ENCODE data around the gene CTBP2.

CTBP2 gene

GRCh38 chr10:124949543-124949942, 210.8 kb downstream of the CTBP2 start:
- no peaks in the 10 kb centered on the region for H3K9me3 ChIP-seq (ENCODE audit: control insufficient read depth, insufficient read depth, low read length)
- H4K20me1 ChIP-seq (ENCODE audit: control insufficient read depth, insufficient read depth, low read depth, low read length): peaks cover 33% of the 10 kb centered on the region; the same call in 1 of the 2 replicates
- H3K27me3 ChIP-seq (ENCODE audit: control insufficient read depth, low read length): no peaks in the 10 kb centered on the region
- no peak overlapping the region for H3K4me2 ChIP-seq (ENCODE audit: low read length)
- H3K4me1 ChIP-seq (ENCODE audit: control insufficient read depth, low read length): no peaks in the 10 kb centered on the region
- H3K79me2 ChIP-seq (ENCODE audit: control insufficient read depth, low read length): peaks cover 95% of the 10 kb centered on the region
- H3K27ac ChIP-seq (ENCODE audit: low read depth, low read length): no peak overlapping the region
- H3K36me3 ChIP-seq (ENCODE audit: control insufficient read depth, low read length): peaks cover 26% of the 10 kb centered on the region
- H3K4me3 ChIP-seq (ENCODE audit: low read length): no peak overlapping the region
- TF ChIP-seq CTCF (IDR thresholded peaks at IDR 0.05; ENCODE audit: low read depth, low read length, poor library complexity, severe bottlenecking) (no peak), EZH2phosphoT487 (IDR thresholded peaks at IDR 0.05; ENCODE audit: borderline replicate concordance, low read length) (no peak)
- H3K9me2 ChIP-seq (replicated peaks; ENCODE audit: control insufficient read depth, low read length): no peaks in the 10 kb centered on the region
- 0 out of 2 replicates have a peak, but pooled peaks cover 2% of the 10 kb centered on the region for H3F3A ChIP-seq (ENCODE audit: control insufficient read depth, insufficient read depth)

- Histone ChIP-seq H4K20me1 (ENCODE audit: control insufficient read depth, insufficient read depth, low read depth, low read length) (peaks cover 35% of the 10 kb centered on the region; the same call in 1 of the 2 replicates), H3K4me2 (ENCODE audit: low read length) (no peak overlapping the region), H3K4me3 (ENCODE audit: low read length) (no peak overlapping the region), H3K9me2 (replicated peaks; ENCODE audit: control insufficient read depth, low read length) (no peaks in the 10 kb centered on the region), H3K9me3 (ENCODE audit: control insufficient read depth, insufficient read depth, low read length) (no peaks in the 10 kb centered on the region), H3K27ac (ENCODE audit: low read depth, low read length) (no peak overlapping the region), H3K36me3 (ENCODE audit: control insufficient read depth, low read length) (peaks cover 36% of the 10 kb centered on the region), H3K79me2 (ENCODE audit: control insufficient read depth, low read length) (peaks cover 97% of the 10 kb centered on the region), H3K27me3 (ENCODE audit: control insufficient read depth, low read length) (no peaks in the 10 kb centered on the region), H3F3A (ENCODE audit: control insufficient read depth, insufficient read depth) (no peaks in the 10 kb centered on the region), H3K4me1 (ENCODE audit: control insufficient read depth, low read length) (no peaks in the 10 kb centered on the region)
- TF ChIP-seq EZH2phosphoT487 (IDR thresholded peaks at IDR 0.05; ENCODE audit: borderline replicate concordance, low read length): no peak
- TF ChIP-seq CTCF (IDR thresholded peaks at IDR 0.05; ENCODE audit: low read depth, low read length, poor library complexity, severe bottlenecking): no peak
Observed at GRCh38 chr10:124946945-124947344, 213.4 kb downstream of the CTBP2 start.

GRCh38 chr10:124944982-124945381, 215.4 kb downstream of the CTBP2 start:
- H3K27ac ChIP-seq (ENCODE audit: low read depth, low read length): no peak overlapping the region
- TF ChIP-seq CTCF (IDR thresholded peaks at IDR 0.05; ENCODE audit: low read depth, low read length, poor library complexity, severe bottlenecking) (no peak), EZH2phosphoT487 (IDR thresholded peaks at IDR 0.05; ENCODE audit: borderline replicate concordance, low read length) (no peak)
- no peaks in the 10 kb centered on the region for H3F3A ChIP-seq (ENCODE audit: control insufficient read depth, insufficient read depth)
- peaks cover 97% of the 10 kb centered on the region for H3K79me2 ChIP-seq (ENCODE audit: control insufficient read depth, low read length)
- peaks cover 31% of the 10 kb centered on the region; the same call in 1 of the 2 replicates for H4K20me1 ChIP-seq (ENCODE audit: control insufficient read depth, insufficient read depth, low read depth, low read length)
- peaks cover 36% of the 10 kb centered on the region for H3K36me3 ChIP-seq (ENCODE audit: control insufficient read depth, low read length)
- H3K4me2 ChIP-seq (ENCODE audit: low read length): no peak overlapping the region
- no peaks in the 10 kb centered on the region for H3K4me1 ChIP-seq (ENCODE audit: control insufficient read depth, low read length)
- no peak overlapping the region for H3K4me3 ChIP-seq (ENCODE audit: low read length)
- H3K27me3 ChIP-seq (ENCODE audit: control insufficient read depth, low read length): no peaks in the 10 kb centered on the region
- no peaks in the 10 kb centered on the region for H3K9me3 ChIP-seq (ENCODE audit: control insufficient read depth, insufficient read depth, low read length)
- no peaks in the 10 kb centered on the region for H3K9me2 ChIP-seq (replicated peaks; ENCODE audit: control insufficient read depth, low read length)
